Peyer's patch (tissue), 4 donors: Measurements from ENCODE around the gene EFTUD2.

Experiments
- CTCF ChIP-seq, 6 experiments: fragments of 450-650 bp in 4 of 6; fragments of 200-600 bp in 2 of 6; sonication (generic) in 1 of 6; IDR thresholded peaks; one replicate each; pipeline ENCODE4 v1.5.1; 2017 to 2019; ENCODE audit warnings: antibody characterized with exemption in 6 of 6, mild to moderate bottlenecking in 3 of 6, moderate library complexity in 1 of 6
- POLR2A ChIP-seq, 2 donors: fragments of 450-650 bp; IDR thresholded peaks; one replicate each; pipeline ENCODE4 v1.5.1; 2017; ENCODE audit warnings: antibody characterized with exemption in 2 of 2, mild to moderate bottlenecking in 2 of 2, moderate library complexity in 2 of 2

- TF ChIP-seq CTCF (IDR thresholded peaks at IDR 0.05), result no peak
- no peak for TF ChIP-seq POLR2A (IDR thresholded peaks at IDR 0.05)
Observed at GRCh38 chr17:44930667-44931066, 31.4 kb upstream of the EFTUD2 start.
